Measurements from ENCODE around the gene KRT83.

The KRT83 gene

GRCh38 chr12:52312086-52312485 is 9.1 kb downstream of the KRT83 start:
- Histone ChIP-seq H4K20me1 (ENCODE audit: insufficient read depth, low read length, poor library complexity, severe bottlenecking) (no peaks in the 10 kb centered on the region), H3K4me3 (ENCODE audit: low read length, poor library complexity, severe bottlenecking) (no peak overlapping the region), H3K4me2 (ENCODE audit: low read depth, low read length, poor library complexity, severe bottlenecking) (no peak overlapping the region), H3K27me3 (ENCODE audit: insufficient read depth, low read length, poor library complexity, severe bottlenecking) (no peaks in the 10 kb centered on the region), H2AFZ (ENCODE audit: low read length) (no peak overlapping the region), H3K9me3 (ENCODE audit: insufficient read depth, low read depth, low read length) (no peaks in the 10 kb centered on the region), H3K4me1 (ENCODE audit: insufficient read depth, low read length, poor library complexity, severe bottlenecking) (no peaks in the 10 kb centered on the region), H3K36me3 (ENCODE audit: insufficient read depth, low read length) (no peaks in the 10 kb centered on the region), H3K9me2 (replicated peaks; ENCODE audit: low read depth, low read length) (no peaks in the 10 kb centered on the region), H3K9ac (ENCODE audit: low read depth, low read length, poor library complexity, severe bottlenecking) (no peak overlapping the region), H3K79me2 (ENCODE audit: insufficient read depth, low read length) (no peaks in the 10 kb centered on the region), H3F3A (ENCODE audit: low read depth) (no peaks in the 10 kb centered on the region)
- TF ChIP-seq EZH2phosphoT487 (IDR thresholded peaks at IDR 0.05; ENCODE audit: borderline replicate concordance) (no peak), CTCF (conservative IDR thresholded peaks at IDR 0.05; ENCODE audit: low read length) (no peak)

GRCh38 chr12:52311285-52311648 is 9.9 kb downstream of the KRT83 start:
- Histone ChIP-seq H3K9me2 (replicated peaks; ENCODE audit: low read depth, low read length) (no peaks in the 10 kb centered on the region), H2AFZ (ENCODE audit: low read length) (no peak overlapping the region), H3F3A (ENCODE audit: low read depth) (no peaks in the 10 kb centered on the region), H3K4me2 (ENCODE audit: low read depth, low read length, poor library complexity, severe bottlenecking) (no peak overlapping the region), H4K20me1 (ENCODE audit: insufficient read depth, low read length, poor library complexity, severe bottlenecking) (no peaks in the 10 kb centered on the region), H3K4me1 (ENCODE audit: insufficient read depth, low read length, poor library complexity, severe bottlenecking) (no peaks in the 10 kb centered on the region), H3K36me3 (ENCODE audit: insufficient read depth, low read length) (no peaks in the 10 kb centered on the region), H3K27me3 (ENCODE audit: insufficient read depth, low read length, poor library complexity, severe bottlenecking) (no peaks in the 10 kb centered on the region), H3K9ac (ENCODE audit: low read depth, low read length, poor library complexity, severe bottlenecking) (no peak overlapping the region), H3K9me3 (ENCODE audit: insufficient read depth, low read depth, low read length) (no peaks in the 10 kb centered on the region), H3K79me2 (ENCODE audit: insufficient read depth, low read length) (no peaks in the 10 kb centered on the region), H3K4me3 (ENCODE audit: low read length, poor library complexity, severe bottlenecking) (no peak overlapping the region)
- no peak for TF ChIP-seq CTCF (conservative IDR thresholded peaks at IDR 0.05; ENCODE audit: low read length)
- no peak for TF ChIP-seq EZH2phosphoT487 (IDR thresholded peaks at IDR 0.05; ENCODE audit: borderline replicate concordance)

GRCh38 chr12:52310622-52311284 is 10.4 kb downstream of the KRT83 start:
- Histone ChIP-seq H3K27me3 (ENCODE audit: insufficient read depth, low read length, poor library complexity, severe bottlenecking) (no peaks in the 10 kb centered on the region), H3K4me3 (ENCODE audit: low read length, poor library complexity, severe bottlenecking) (no peak overlapping the region)
- no peak for TF ChIP-seq EZH2phosphoT487 (IDR thresholded peaks at IDR 0.05; ENCODE audit: borderline replicate concordance)
- TF ChIP-seq CTCF (conservative IDR thresholded peaks at IDR 0.05; ENCODE audit: low read length): no peak

More at GRCh38 chr12:52310622-52311284, 10.4 kb downstream of the KRT83 start:
- H2AFZ ChIP-seq (ENCODE audit: low read length): no peak overlapping the region
- no peaks in the 10 kb centered on the region for H3K36me3 ChIP-seq (ENCODE audit: insufficient read depth, low read length)
- H3K4me2 ChIP-seq (ENCODE audit: low read depth, low read length, poor library complexity, severe bottlenecking): no peak overlapping the region
- H4K20me1 ChIP-seq (ENCODE audit: insufficient read depth, low read length, poor library complexity, severe bottlenecking): no peaks in the 10 kb centered on the region
- no peaks in the 10 kb centered on the region for H3K9me3 ChIP-seq (ENCODE audit: insufficient read depth, low read depth, low read length)
- H3K9me2 ChIP-seq (replicated peaks; ENCODE audit: low read depth, low read length): no peaks in the 10 kb centered on the region
- H3K79me2 ChIP-seq (ENCODE audit: insufficient read depth, low read length): no peaks in the 10 kb centered on the region
- H3K4me1 ChIP-seq (ENCODE audit: insufficient read depth, low read length, poor library complexity, severe bottlenecking): peaks cover 3% of the 10 kb centered on the region
- no peak overlapping the region for H3K9ac ChIP-seq (ENCODE audit: low read depth, low read length, poor library complexity, severe bottlenecking)
- no peaks in the 10 kb centered on the region for H3F3A ChIP-seq (ENCODE audit: low read depth)

Data from Loucy (cell line).